Measurements from ENCODE around the gene TRPC4.
"Not testable (repeated sequence)": the region's sequence is repeated elsewhere in the genome, so short reads cannot be mapped to it uniquely, and the experiment has no call there.

Gene TRPC4

DNA sequence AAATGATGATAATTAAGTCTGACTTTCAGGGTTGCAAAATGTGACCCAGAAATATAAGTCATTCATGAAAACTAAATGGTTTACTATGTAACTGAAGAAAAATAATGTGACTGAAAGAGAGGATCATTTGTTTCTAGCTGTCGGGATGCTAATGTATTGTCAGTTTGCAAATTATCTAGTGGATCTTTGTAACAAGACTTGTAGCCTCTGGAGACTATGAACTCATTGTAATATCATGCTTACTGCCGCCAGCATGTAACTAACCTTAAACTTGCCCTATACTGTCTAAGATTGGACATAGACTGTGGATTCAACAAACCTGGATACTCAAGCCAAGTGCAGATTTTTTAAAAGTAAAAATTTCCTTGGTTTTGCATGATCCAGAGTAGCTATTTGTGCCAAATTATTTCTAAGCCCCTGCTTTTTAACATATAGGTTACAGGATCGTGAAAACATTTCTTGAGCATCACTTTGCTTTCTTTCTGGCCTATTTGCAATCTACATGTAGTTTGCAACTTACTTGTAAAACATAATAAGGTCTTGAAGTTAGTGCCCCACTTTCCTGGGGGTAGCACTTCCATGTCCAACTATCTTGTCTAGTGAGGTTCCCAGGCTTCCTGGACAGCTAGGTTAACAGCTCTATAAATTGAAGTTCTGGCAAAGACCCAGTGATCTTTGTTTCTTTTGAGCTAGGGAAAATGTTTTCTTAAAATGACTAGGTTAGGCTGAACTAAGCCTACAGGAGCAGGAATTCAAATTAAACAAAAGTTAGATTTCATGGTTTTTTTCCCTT, 267.7 kb downstream of the TRPC4 start:
- DNase-seq (ENCODE audit: low spot score) = no peak

DNA sequence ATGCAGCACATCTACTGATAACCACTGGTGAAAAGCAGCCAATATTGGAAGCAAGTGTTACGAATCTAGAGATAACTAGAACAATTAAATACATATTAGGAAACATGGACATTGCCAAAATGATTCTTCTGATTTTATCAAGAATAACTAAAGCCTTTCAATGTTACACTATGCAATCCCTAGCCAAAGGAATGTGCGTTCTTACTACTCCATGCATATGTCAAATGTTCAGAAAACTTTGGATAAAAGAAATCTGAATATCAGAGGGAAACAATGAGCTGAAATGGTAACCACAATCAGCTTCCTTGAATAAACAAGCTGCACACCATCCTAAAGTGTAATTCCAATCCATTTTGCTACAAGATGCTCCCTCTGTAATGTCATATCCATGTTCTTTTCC, 270.1 kb downstream of the TRPC4 start:
- DNase-seq (ENCODE audit: low spot score) = no peak

DNA sequence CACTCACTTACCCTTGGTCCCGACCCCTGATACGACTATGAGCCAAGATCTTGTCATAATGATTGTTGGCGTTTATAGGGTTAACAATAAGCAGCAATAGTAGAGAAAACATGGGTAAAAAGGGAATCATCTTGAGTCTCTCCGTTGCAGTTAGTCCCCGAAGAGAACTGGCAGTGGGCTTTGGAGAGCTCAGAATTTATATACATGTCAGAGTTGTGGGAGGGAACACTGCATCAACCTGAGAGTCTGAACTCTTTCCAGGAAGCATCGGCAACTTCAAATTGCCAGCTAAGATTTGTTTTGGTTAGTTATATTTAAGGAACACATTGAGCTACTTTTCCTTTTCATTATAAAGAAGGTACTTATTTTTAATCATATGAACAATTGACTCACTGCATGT, 271.0 kb downstream of the TRPC4 start, which contains the start of gene POSTN:
Gene POSTN, minus strand, starts transcription at position 172 of the 400 bp plus-strand sequence. Its CDS starts 42 bp downstream, at position 130.
- no peak for DNase-seq (ENCODE audit: low spot score)

DNA sequence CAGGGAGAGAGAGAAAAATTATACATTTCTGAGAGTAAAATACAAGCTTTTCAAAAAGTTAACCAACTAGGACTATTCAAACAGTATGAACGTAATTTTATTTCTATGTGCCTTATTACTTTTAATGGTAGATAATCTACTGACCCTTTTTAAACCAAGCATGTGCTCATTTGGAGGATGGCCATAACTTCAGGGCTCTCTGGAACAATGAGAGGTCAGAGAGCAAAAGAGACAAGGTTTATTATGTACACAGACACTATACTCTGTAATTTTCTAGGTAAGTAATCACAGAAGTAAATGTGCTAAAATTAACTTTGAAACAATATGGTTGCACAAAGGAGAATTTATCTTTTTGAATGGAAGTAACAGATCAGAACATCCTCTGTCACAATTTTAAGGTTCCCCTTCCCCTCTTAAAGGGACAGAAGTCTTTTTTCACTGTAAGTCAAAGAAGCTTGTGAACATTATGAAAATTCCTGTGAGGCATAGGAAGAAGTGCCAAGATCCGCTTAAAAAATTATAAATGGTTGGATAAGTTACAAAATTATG, 272.0 kb downstream of the TRPC4 start:
- DNase-seq (ENCODE audit: low spot score) = no peak

DNA sequence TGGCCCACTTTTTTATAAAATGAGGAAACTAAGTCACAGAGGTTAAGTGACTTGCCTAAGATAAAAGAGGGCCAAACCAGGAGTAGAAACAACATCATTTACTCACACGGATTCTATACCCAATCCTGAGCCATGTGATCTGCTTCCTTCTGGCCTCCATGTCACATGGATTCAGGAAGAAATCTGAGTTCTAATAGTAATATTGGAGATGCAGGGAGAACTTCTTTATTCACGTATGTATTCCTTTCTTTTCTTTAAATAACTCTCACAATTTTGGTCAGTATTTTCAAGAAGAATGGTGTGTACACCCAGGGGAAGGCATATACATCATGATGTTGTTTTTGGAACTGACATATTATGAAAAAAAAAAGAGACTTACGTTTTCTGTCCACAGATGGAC, 272.8 kb downstream of the TRPC4 start:
- no peak for DNase-seq (ENCODE audit: low spot score)

DNA sequence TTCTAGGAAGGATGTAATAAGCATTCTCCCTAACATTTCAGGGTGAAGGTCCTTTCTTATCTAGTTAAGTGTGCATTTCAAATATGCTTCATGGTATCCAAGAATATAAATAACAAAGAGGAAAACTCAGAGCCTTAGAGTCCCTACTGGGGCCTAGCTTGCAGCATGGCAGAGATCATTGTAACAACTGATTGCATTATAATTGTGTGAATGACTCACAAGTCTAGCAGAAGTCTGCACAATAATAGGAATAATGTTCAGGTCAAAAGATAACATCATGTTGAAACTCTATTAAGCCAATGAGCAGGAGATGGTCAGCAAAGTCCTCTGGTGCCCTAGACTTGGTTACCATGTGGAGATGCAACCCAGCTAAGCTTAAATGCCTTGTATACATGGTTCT, 274.4 kb downstream of the TRPC4 start:
- DNase-seq (ENCODE audit: low spot score) = no peak

DNA sequence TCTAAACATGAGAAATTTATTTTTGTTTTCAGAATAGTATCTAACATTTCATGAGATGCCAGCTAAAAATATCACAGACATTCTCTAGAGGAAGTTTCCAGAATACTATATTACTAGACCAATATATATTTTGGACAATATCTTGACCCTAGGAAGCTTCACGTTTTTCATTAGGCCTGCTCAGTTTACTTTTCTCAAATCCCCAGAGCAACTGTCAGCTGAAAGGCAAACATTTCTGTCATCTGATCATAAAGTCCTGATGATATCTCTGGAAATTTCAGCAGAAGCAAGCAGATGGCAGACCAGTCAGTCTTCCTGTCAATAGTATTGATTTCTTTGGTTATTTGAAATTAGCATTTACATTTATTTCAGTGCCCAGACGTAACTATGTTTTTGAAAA, 275.0 kb downstream of the TRPC4 start:
- no peak for DNase-seq (ENCODE audit: low spot score)

DNA sequence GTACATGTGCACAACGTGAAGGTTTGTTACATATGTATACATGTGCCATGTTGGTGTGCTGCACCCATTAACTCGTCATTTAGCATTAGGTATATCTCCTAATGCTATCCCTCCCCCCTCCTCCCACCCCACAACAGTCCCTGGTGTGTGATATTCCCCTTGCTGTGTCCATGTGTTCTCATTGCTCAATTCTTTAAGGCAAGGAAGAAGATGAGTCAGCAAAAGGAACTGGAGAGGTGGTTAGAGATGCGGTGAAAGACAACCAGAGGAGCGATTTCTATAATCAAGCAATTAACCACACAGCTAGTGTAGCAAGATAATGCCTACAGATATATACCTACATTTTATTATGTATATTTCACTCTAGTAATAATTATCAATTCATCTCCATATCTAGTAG, 280.2 kb downstream of the TRPC4 start:
- DNase-seq (ENCODE audit: low spot score) = not testable (repeated sequence)

DNA sequence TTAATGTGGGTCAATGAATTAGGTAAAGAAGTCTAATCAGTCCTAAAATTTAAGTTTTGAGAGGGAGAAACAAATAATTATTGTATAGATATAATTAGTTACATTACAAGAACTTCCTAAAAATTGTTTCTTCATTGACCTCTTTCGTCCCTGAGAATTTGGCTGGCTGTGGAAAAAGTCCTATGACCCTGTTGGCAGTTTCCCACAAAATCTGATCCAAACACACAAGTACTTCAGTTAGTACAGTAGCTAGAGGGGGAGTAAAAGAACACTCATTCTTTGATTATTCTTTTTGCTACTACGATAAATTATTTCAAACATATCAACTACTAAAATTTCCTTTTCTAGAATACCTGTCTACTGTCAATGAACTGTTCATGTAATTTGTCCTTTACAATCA, 282.3 kb downstream of the TRPC4 start:
- no peak for DNase-seq (ENCODE audit: low spot score)
